Trophoblast cell (in vitro differentiated cells and primary cell): Measurements from ENCODE around the gene IRS1.

Experiments
- DNase-seq, 2 donors: peaks; one replicate each; pipeline ENCODE4 v3.0.0-alpha.2; 2016
- H2AFZ ChIP-seq: 2 replicates; pipeline ENCODE4 v1.6.1; 2013; ENCODE audit warnings: low read length, moderate library complexity, mild to moderate bottlenecking; ENCODE audit not compliant: insufficient read depth, poor library complexity
- H2AK5ac ChIP-seq: 2 replicates; pipeline ENCODE4 v1.6.1; 2013; ENCODE audit warnings: mild to moderate bottlenecking, low read length
- H2BK120ac ChIP-seq: 2 replicates; pipeline ENCODE4 v1.6.1; 2013; ENCODE audit warnings: low read length, mild to moderate bottlenecking, moderate library complexity; ENCODE audit not compliant: insufficient read depth, poor library complexity
- H2BK12ac ChIP-seq: 2 replicates; pipeline ENCODE4 v1.6.1; 2013; ENCODE audit warnings: mild to moderate bottlenecking, low read length, moderate library complexity
- H2BK5ac ChIP-seq: 2 replicates; pipeline ENCODE4 v1.6.1; 2013; ENCODE audit warnings: low read length, low read depth, moderate library complexity, mild to moderate bottlenecking; ENCODE audit not compliant: poor library complexity
- H3K14ac ChIP-seq: 2 replicates; pipeline ENCODE4 v1.6.1; 2013; ENCODE audit warnings: mild to moderate bottlenecking, low read length
- H3K18ac ChIP-seq: 2 replicates; pipeline ENCODE4 v1.6.1; 2013; ENCODE audit warnings: mild to moderate bottlenecking, low read length
- H3K23ac ChIP-seq: 2 replicates; pipeline ENCODE4 v1.6.1; 2013; ENCODE audit warnings: low read length
- H3K27ac ChIP-seq: 2 replicates; pipeline ENCODE4 v1.5.1; 2013; ENCODE audit warnings: low read depth, mild to moderate bottlenecking, inconsistent platforms, low read length, moderate library complexity
- H3K27me3 ChIP-seq: 2 replicates; pipeline ENCODE4 v1.6.1; 2013; ENCODE audit warnings: inconsistent platforms, mild to moderate bottlenecking, low read length, moderate library complexity; ENCODE audit not compliant: insufficient read depth
- H3K36me3 ChIP-seq, 2 experiments: 1 replicate in 1 of 2; 2 replicates in 1 of 2; pipeline ENCODE4 v1.6.1; 2013; ENCODE audit warnings: low read length in 2 of 2, mild to moderate bottlenecking in 2 of 2, moderate library complexity in 1 of 2; ENCODE audit not compliant: insufficient read depth in 2 of 2, control insufficient read depth in 1 of 2
- H3K4ac ChIP-seq: 2 replicates; pipeline ENCODE4 v1.6.1; 2013; ENCODE audit warnings: low read depth, mild to moderate bottlenecking, low read length, moderate library complexity
- H3K4me1 ChIP-seq, 2 experiments: 1 replicate in 1 of 2; 2 replicates in 1 of 2; pipeline ENCODE4 v1.6.1; 2013; ENCODE audit warnings: low read length in 2 of 2, mild to moderate bottlenecking in 2 of 2, moderate library complexity in 1 of 2; ENCODE audit not compliant: insufficient read depth in 2 of 2, control insufficient read depth in 1 of 2
- H3K4me2 ChIP-seq: 2 replicates; pipeline ENCODE4 v1.6.1; 2013; ENCODE audit warnings: inconsistent platforms, mild to moderate bottlenecking, low read length, moderate library complexity
- H3K4me3 ChIP-seq: 2 replicates; pipeline ENCODE4 v1.5.1; 2013; ENCODE audit warnings: mild to moderate bottlenecking, low read depth, low read length, inconsistent platforms
- H3K79me1 ChIP-seq: one replicate; pipeline ENCODE4 v1.6.1; 2013; ENCODE audit warnings: low read length
- H3K79me2 ChIP-seq: 2 replicates; pipeline ENCODE4 v1.6.1; 2013; ENCODE audit warnings: low read length, mild to moderate bottlenecking; ENCODE audit not compliant: control insufficient read depth, insufficient read depth, poor library complexity
- H3K9ac ChIP-seq: 2 replicates; pipeline ENCODE4 v1.6.1; 2013; ENCODE audit warnings: mild to moderate bottlenecking, low read length
- H3K9me3 ChIP-seq: 2 replicates; pipeline ENCODE4 v1.6.1; 2013; ENCODE audit warnings: low read depth, mild to moderate bottlenecking, control low read depth, inconsistent platforms, low read length; ENCODE audit not compliant: insufficient read depth
- H4K12ac ChIP-seq: 2 replicates; pipeline ENCODE4 v1.6.1; 2013; ENCODE audit warnings: low read depth, mild to moderate bottlenecking, low read length, moderate library complexity
- H4K8ac ChIP-seq: 2 replicates; pipeline ENCODE4 v1.6.1; 2013; ENCODE audit warnings: low read depth, mild to moderate bottlenecking, low read length, moderate library complexity
- H4K91ac ChIP-seq: one replicate; pipeline ENCODE4 v1.6.1; 2013; ENCODE audit warnings: low read depth, mild to moderate bottlenecking, low read length, moderate library complexity
- WGBS: extraction: QIAGEN DNeasy Blood & Tissue Kit; methylation state at CpG from one replicate; pipeline ENCODE4 v1.1.7; 2013; ENCODE audit warnings: missing lambda C conversion rate; ENCODE audit not compliant: insufficient read length, insufficient coverage; ENCODE audit errors: extremely low coverage; 5-methylcytosine and 5-hydroxymethylcytosine counted together

IRS1 gene

DNA sequence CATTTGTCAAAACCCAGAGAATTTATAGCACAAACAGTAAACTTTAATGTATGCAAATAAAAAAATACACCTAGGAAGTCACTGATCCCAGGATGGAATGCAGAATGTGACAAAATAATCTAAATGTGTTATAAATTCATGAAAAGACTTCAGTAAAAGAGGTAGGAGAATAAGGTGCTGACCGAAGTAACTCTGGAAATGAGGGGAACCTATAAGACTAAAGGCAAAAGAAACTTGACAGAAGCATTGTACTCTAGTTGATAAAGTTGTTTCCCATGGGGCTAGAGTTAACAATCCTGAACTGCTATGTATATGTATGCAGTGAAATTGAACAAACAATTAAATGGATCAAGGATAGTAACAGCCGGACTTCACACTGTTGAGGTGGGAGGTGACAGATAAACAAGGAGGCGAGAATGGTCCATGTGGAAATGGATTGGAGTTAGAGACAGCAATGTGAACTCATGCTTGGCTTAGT is 24.5 kb downstream of the IRS1 start:
- Histone ChIP-seq H3K4me3 (no peak overlapping the region), H3K27me3 (no peaks in the 10 kb centered on the region), H2BK5ac (no peak overlapping the region), H4K12ac (no peak overlapping the region), H3K4me1 (peaks cover 0 to 2% of the 10 kb centered on the region in 2 experiments), H2AFZ (no peak overlapping the region), H4K8ac (no peak overlapping the region), H2BK120ac (no peak overlapping the region), H3K36me3 (peaks cover 4 to 6% of the 10 kb centered on the region in 2 experiments), H3K79me1 (no peaks in the 10 kb centered on the region), H4K91ac (no peak overlapping the region), H3K18ac (no peak overlapping the region), H3K4ac (no peak overlapping the region), H3K9ac (no peak overlapping the region), H3K27ac (no peak overlapping the region), H3K79me2 (no peaks in the 10 kb centered on the region), H2BK12ac (no peak overlapping the region), H3K14ac (no peak overlapping the region), H2AK5ac (no peak overlapping the region), H3K4me2 (no peak overlapping the region), H3K9me3 (peaks cover 1% of the 10 kb centered on the region), H3K23ac (no peak overlapping the region)
- no peak for DNase-seq
- no CpG with 5 or more reads among the region's 3 CpGs for WGBS

DNA sequence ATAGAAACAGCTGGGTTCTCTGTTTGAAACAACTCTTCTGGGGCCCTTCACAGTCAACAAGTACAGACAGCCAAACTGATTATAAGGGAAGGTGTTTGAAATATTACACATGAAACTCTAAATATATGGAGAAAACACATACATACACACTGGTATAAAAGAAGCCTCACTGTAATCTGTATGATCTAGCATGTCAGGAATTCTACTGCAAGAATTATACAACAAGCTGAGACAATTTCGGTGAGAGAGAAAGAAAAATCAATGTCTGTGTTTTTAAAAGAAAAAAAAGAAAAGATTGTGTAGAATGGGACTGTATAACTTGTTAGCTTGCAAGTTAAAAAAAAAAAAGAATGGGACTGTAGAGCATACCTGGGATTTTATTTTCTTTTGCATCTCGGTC is 26.3 kb downstream of the IRS1 start:
- Histone ChIP-seq H4K12ac (no peak overlapping the region), H2AFZ (no peak overlapping the region), H3K9me3 (peaks cover 1% of the 10 kb centered on the region), H2BK120ac (no peak overlapping the region), H3K18ac (no peak overlapping the region), H2AK5ac (no peak overlapping the region), H2BK5ac (no peak overlapping the region), H3K79me1 (no peaks in the 10 kb centered on the region), H4K8ac (no peak overlapping the region), H3K4me2 (no peak overlapping the region), H3K4me1 (peaks cover 0 to 2% of the 10 kb centered on the region in 2 experiments), H3K14ac (no peak overlapping the region), H3K4ac (no peak overlapping the region), H3K23ac (no peak overlapping the region), H3K79me2 (no peaks in the 10 kb centered on the region), H3K4me3 (no peak overlapping the region), H3K36me3 (peaks cover 3 to 9% of the 10 kb centered on the region in 2 experiments), H2BK12ac (no peak overlapping the region), H4K91ac (no peak overlapping the region), H3K27me3 (no peaks in the 10 kb centered on the region), H3K9ac (no peak overlapping the region), H3K27ac (no peak overlapping the region)
- DNase-seq = peak in 1 of 2 donors; percentile 17
- WGBS = no CpG with 5 or more reads among the region's 2 CpGs

DNA sequence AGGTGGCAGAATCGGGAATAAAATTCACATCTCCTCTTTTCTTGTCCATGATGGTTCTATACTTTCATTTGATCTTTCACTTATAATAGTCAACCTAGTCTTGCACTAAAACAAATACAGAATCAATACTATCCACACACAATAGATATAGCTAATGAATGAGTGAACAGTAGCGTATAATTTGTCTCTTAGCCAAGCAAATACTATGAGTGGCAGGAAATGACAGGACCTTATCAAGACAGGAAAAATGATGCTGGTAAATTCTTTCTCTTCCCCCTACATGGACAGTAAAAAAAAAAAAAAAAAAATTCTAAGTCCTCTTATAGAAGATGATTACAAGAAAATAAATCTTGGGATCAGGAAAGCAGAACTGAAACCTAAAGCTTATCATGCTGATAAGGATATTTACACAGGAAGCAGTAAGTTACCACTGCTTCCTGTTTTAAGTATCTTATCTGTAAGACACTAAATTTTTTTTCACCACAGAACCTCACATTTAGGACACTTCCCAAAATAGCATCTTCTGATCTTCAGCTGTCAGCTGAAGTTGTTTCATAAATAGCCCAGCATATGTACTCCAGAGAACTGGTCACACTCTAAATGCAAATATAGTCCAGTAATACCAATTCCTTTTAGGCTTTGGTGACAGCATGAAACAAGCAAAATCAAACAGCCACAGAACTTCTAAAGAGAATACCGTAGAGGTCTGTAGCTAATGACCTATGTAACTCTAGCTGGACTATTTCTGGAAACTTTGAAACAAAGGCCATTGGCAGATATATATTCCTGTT is 27.0 kb downstream of the IRS1 start:
- no peak overlapping the region for H3K14ac ChIP-seq
- no peaks in the 10 kb centered on the region for H3K27me3 ChIP-seq
- H2BK5ac ChIP-seq = no peak overlapping the region
- no peak overlapping the region for H4K12ac ChIP-seq
- H3K23ac ChIP-seq = no peak overlapping the region
- no peak overlapping the region for H2BK120ac ChIP-seq
- H3K18ac ChIP-seq = no peak overlapping the region
- H3K4ac ChIP-seq = no peak overlapping the region
- H2BK12ac ChIP-seq = no peak overlapping the region
- H3K36me3 ChIP-seq = peaks cover 4 to 9% of the 10 kb centered on the region in 2 experiments
- H4K91ac ChIP-seq = no peak overlapping the region
- no peak overlapping the region for H2AK5ac ChIP-seq
- no peak overlapping the region for H4K8ac ChIP-seq
- H3K27ac ChIP-seq = no peak overlapping the region
- no peak overlapping the region for H3K4me3 ChIP-seq
- no peak for DNase-seq
- H3K9me3 ChIP-seq = peaks cover 1% of the 10 kb centered on the region
- peaks cover 3% of the 10 kb centered on the region for H3K79me1 ChIP-seq
- no peak overlapping the region for H2AFZ ChIP-seq
- peaks cover 0 to 6% of the 10 kb centered on the region in 2 experiments for H3K4me1 ChIP-seq
- no CpG with 5 or more reads among the region's 3 CpGs for WGBS
- no peak overlapping the region for H3K9ac ChIP-seq
- peaks cover 3% of the 10 kb centered on the region for H3K79me2 ChIP-seq
- H3K4me2 ChIP-seq = no peak overlapping the region

DNA sequence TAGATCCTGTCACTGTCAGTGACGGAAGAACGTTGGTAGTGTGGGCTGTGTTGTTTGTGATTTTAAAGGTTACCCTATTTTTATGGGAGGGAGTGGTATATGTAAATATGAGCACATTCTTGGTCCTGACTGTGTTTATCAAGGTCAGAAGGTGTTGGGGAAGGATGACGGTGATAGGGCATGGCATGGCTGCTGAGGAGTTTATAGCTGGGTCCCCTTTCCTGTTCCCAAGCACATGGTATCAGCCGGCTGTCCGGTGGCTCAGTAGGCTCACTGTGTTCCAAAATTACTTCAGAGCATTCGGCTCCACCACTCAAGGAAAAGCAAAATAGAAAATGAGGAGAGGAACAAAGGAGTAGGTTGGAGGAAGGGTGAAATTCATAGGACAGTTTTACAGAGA is 28.6 kb downstream of the IRS1 start:
- peaks cover 3% of the 10 kb centered on the region for H3K79me2 ChIP-seq
- H3K9ac ChIP-seq = no peak overlapping the region
- H3K79me1 ChIP-seq = peaks cover 3% of the 10 kb centered on the region
- no peak overlapping the region for H3K18ac ChIP-seq
- no peak overlapping the region for H2BK12ac ChIP-seq
- no peak overlapping the region for H3K27ac ChIP-seq
- peak overlapping the region; percentile 69 for H2AK5ac ChIP-seq
- H3K23ac ChIP-seq = no peak overlapping the region
- H3K14ac ChIP-seq = no peak overlapping the region
- H3K4me1 ChIP-seq = peaks cover 0 to 9% of the 10 kb centered on the region in 2 experiments
- no peak overlapping the region for H4K91ac ChIP-seq
- peak overlapping the region; percentile 55 for H3K4ac ChIP-seq
- no peaks in the 10 kb centered on the region for H3K27me3 ChIP-seq
- DNase-seq = no peak
- H3K36me3 ChIP-seq = peaks cover 4 to 6% of the 10 kb centered on the region in 2 experiments
- no peaks in the 10 kb centered on the region for H3K9me3 ChIP-seq
- no CpG with 5 or more reads among the region's 6 CpGs for WGBS
- H2AFZ ChIP-seq = no peak overlapping the region
- H3K4me3 ChIP-seq = no peak overlapping the region
- H2BK120ac ChIP-seq = peak overlapping the region; percentile 6
- no peak overlapping the region for H4K12ac ChIP-seq
- no peak overlapping the region for H3K4me2 ChIP-seq
- no peak overlapping the region for H2BK5ac ChIP-seq
- peak overlapping the region; percentile 10 for H4K8ac ChIP-seq
